Loucy (cell line): ENCODE data around the gene IRS1.

ENCODE experiments used
- H2AFZ ChIP-seq: fragments of 200-600 bp; sonication (generic); 2 replicates; pipeline ENCODE4 v1.6.0; 2016; ENCODE audit warnings: antibody characterized with exemption, mild to moderate bottlenecking, low read length, moderate library complexity
- H3F3A ChIP-seq: fragments of 200-600 bp; 2 replicates; pipeline ENCODE4 v1.6.0; 2016; ENCODE audit warnings: antibody characterized with exemption, low read depth, mild to moderate bottlenecking
- H3K27me3 ChIP-seq: fragments of 200-600 bp; sonication (generic); 2 replicates; pipeline ENCODE4 v1.6.1; 2014; ENCODE audit warnings: low read length, mild to moderate bottlenecking; ENCODE audit not compliant: insufficient read depth, poor library complexity, severe bottlenecking
- H3K36me3 ChIP-seq: fragments of 200-600 bp; sonication (generic); 2 replicates; pipeline ENCODE4 v1.6.1; 2016; ENCODE audit warnings: low read length; ENCODE audit not compliant: insufficient read depth
- H3K4me1 ChIP-seq: fragments of 200-600 bp; sonication (generic); 2 replicates; pipeline ENCODE4 v1.5.1; 2014; ENCODE audit warnings: low read length, mild to moderate bottlenecking; ENCODE audit not compliant: insufficient read depth, poor library complexity, severe bottlenecking
- H3K4me2 ChIP-seq: fragments of 200-600 bp; sonication (generic); 2 replicates; pipeline ENCODE4 v1.6.0; 2014; ENCODE audit warnings: antibody characterized with exemption, low read length, low read depth, mild to moderate bottlenecking; ENCODE audit not compliant: poor library complexity, severe bottlenecking
- H3K4me3 ChIP-seq: fragments of 200-600 bp; sonication (generic); 2 replicates; pipeline ENCODE4 v1.5.1; 2014; ENCODE audit warnings: low read length, mild to moderate bottlenecking, mixed read lengths; ENCODE audit not compliant: poor library complexity, severe bottlenecking
- H3K79me2 ChIP-seq: fragments of 200-600 bp; sonication (generic); 2 replicates; pipeline ENCODE4 v1.6.1; 2014; ENCODE audit warnings: low read length; ENCODE audit not compliant: insufficient read depth
- H3K9ac ChIP-seq: fragments of 200-600 bp; sonication (generic); 2 replicates; pipeline ENCODE4 v1.6.0; 2014; ENCODE audit warnings: mild to moderate bottlenecking, low read depth, low read length, moderate library complexity; ENCODE audit not compliant: poor library complexity, severe bottlenecking
- H3K9me2 ChIP-seq: fragments of 200-600 bp; sonication (generic); replicated peaks from 2 replicates; pipeline ENCODE4 v1.6.1; 2016; ENCODE audit warnings: low read depth, low read length, mixed read lengths
- H3K9me3 ChIP-seq: fragments of 200-600 bp; sonication (generic); 2 replicates; pipeline ENCODE4 v1.6.1; 2014; ENCODE audit warnings: mild to moderate bottlenecking, antibody characterized with exemption, low read length, low read depth; ENCODE audit not compliant: insufficient read depth
- H4K20me1 ChIP-seq: fragments of 200-600 bp; sonication (generic); 2 replicates; pipeline ENCODE4 v1.6.0; 2014; ENCODE audit warnings: antibody characterized with exemption, low read length, mild to moderate bottlenecking; ENCODE audit not compliant: insufficient read depth, poor library complexity, severe bottlenecking
- CTCF ChIP-seq: fragments of 200-600 bp; sonication (generic); conservative IDR thresholded peaks from 2 replicates; pipeline ENCODE4 v1.5.1; 2014; ENCODE audit warnings: mild to moderate bottlenecking, antibody characterized with exemption, low read length
- EZH2phosphoT487 ChIP-seq: fragments of 200-600 bp; IDR thresholded peaks from 2 replicates; pipeline ENCODE4 v1.6.1; 2018; ENCODE audit warnings: antibody characterized with exemption, mild to moderate bottlenecking, moderate library complexity, borderline replicate concordance

The IRS1 gene

GRCh38 chr2:226699321-226699720 is 100.3 kb downstream of the IRS1 start:
- Histone ChIP-seq H3K9ac (no peak overlapping the region), H3K9me3 (no peaks in the 10 kb centered on the region), H3F3A (peaks cover 4% of the 10 kb centered on the region), H3K4me3 (no peak overlapping the region), H3K4me1 (peaks cover 8% of the 10 kb centered on the region), H3K27me3 (no peaks in the 10 kb centered on the region), H3K9me2 (no peaks in the 10 kb centered on the region), H4K20me1 (no peaks in the 10 kb centered on the region), H3K4me2 (no peak overlapping the region), H2AFZ (no peak overlapping the region), H3K79me2 (no peaks in the 10 kb centered on the region), H3K36me3 (no peaks in the 10 kb centered on the region)
- no peak for TF ChIP-seq EZH2phosphoT487
- TF ChIP-seq CTCF = no peak

- H3K27me3 ChIP-seq = no peaks in the 10 kb centered on the region
- no peaks in the 10 kb centered on the region for H3K79me2 ChIP-seq
- H3K9ac ChIP-seq = no peak overlapping the region
- H3K9me3 ChIP-seq = no peaks in the 10 kb centered on the region
- no peak overlapping the region for H3K4me3 ChIP-seq
- peaks cover 10% of the 10 kb centered on the region for H3F3A ChIP-seq
- no peak overlapping the region for H3K4me2 ChIP-seq
- no peaks in the 10 kb centered on the region for H3K36me3 ChIP-seq
- TF ChIP-seq CTCF (no peak), EZH2phosphoT487 (no peak)
- peaks cover 13% of the 10 kb centered on the region for H3K4me1 ChIP-seq
- no peaks in the 10 kb centered on the region for H3K9me2 ChIP-seq
- H2AFZ ChIP-seq = no peak overlapping the region
- H4K20me1 ChIP-seq = no peaks in the 10 kb centered on the region
Observed at GRCh38 chr2:226698671-226699070, 100.9 kb downstream of the IRS1 start.

- peak overlapping the region; percentile 33 for H3K4me3 ChIP-seq
- H3K79me2 ChIP-seq = no peaks in the 10 kb centered on the region
- TF ChIP-seq EZH2phosphoT487 (no peak), CTCF (no peak)
- H3F3A ChIP-seq = peaks cover 15% of the 10 kb centered on the region
- H3K9me3 ChIP-seq = no peaks in the 10 kb centered on the region
- peaks cover 36% of the 10 kb centered on the region for H3K4me1 ChIP-seq
- peak overlapping the region; percentile 62 for H3K4me2 ChIP-seq
- H2AFZ ChIP-seq = no peak overlapping the region
- no peaks in the 10 kb centered on the region for H4K20me1 ChIP-seq
- H3K36me3 ChIP-seq = no peaks in the 10 kb centered on the region
- peak overlapping the region; percentile 6 for H3K9ac ChIP-seq
- H3K27me3 ChIP-seq = no peaks in the 10 kb centered on the region
- no peaks in the 10 kb centered on the region for H3K9me2 ChIP-seq
Observed at GRCh38 chr2:226694586-226695284, 104.9 kb downstream of the IRS1 start.
